ENCODE data around the gene BICDL1.

BICDL1 gene

GRCh38 chr12:120055231-120056000, 66.4 kb downstream of the BICDL1 start:
- DNase-seq (ENCODE audit: low read depth in 2 of 2) = no peak

GRCh38 chr12:120056739-120057138, 67.7 kb downstream of the BICDL1 start:
- no peak for DNase-seq (ENCODE audit: low read depth in 2 of 2)

DNA sequence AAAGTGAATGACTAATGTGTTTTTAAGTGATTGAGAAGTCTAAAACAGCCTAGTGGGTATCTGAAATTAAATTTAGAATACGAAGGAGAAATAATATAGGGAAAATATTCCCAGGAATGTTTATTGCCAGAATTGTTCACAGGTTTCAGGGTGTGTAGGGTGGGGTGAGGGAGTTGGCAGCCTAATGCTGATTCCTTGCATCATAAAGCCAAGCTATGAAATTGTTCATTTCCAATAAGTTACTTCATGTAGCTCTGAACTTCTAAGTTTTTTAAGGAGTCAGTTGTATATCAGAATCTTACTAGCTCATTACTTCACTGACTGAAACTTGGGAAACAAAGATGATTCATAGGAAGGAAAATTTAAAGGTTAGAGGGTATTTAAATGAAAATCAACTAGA, 71.2 kb downstream of the BICDL1 start:
- DNase-seq (ENCODE audit: low read depth in 2 of 2) = no peak

GRCh38 chr12:120060717-120061116, 71.7 kb downstream of the BICDL1 start:
- DNase-seq (ENCODE audit: low read depth in 2 of 2) = no peak

DNA sequence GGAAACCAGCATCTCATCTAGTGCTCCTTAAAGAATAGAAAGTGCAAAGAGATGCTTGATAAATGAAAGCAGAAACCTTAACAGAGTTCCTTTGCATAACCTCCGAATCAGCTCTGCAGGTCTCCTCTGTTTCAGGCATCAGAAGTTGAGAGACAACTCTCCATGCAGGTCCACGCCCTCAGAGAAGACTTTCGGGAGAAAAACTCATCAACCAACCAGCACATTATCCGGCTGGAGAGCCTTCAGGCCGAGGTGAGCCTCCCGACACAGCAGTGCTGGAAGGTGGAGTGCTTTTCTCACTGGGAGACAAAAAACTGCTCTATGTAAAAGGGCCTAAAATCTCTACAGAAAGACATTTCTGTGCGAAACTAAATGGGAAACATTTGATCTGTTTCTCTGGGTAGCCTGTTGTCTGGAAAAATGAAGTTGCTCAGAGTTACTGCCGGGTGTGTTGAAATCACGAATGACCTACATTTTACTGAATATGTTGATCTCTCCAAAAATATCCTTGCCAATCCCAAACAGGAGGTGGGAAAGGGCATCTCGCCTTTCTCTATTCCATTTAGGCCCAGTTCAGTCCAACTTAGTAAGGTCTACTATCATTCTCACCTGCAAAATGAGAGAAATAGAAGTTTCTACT, 72.7 kb downstream of the BICDL1 start:
- DNase-seq (ENCODE audit: low read depth in 2 of 2) = no peak

- DNase-seq (ENCODE audit: low read depth in 2 of 2) = no peak
Observed at GRCh38 chr12:120062976-120063579, 74.0 kb downstream of the BICDL1 start.

- DNase-seq (ENCODE audit: low read depth in 2 of 2) = no peak
Observed at GRCh38 chr12:120064054-120064940, 75.3 kb downstream of the BICDL1 start.

GRCh38 chr12:120065472-120065871, 76.4 kb downstream of the BICDL1 start:
- no peak for DNase-seq (ENCODE audit: low read depth in 2 of 2)

DNA sequence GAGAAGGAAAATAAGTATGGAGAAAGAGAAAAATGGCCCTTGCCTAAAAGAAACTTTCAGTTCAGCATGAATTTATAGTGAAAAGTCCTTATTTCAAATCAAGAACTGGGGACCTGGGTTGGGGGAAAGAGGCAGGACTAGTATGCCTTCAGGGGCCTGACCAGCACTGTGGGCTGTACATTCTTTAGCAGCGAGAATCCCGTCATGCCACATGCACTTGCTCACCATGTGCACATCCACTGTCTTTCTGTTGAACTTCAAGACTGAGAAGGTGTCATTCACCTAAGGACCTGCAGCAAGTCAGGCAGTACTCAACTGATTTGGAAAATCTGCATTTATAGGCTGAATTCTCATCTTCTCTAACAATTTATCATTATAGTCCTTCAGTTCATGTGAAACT, 77.3 kb downstream of the BICDL1 start:
- DNase-seq (ENCODE audit: low read depth in 2 of 2) = no peak

- DNase-seq (ENCODE audit: low read depth in 2 of 2) = no peak
Observed at GRCh38 chr12:120067084-120067869, 78.2 kb downstream of the BICDL1 start.

GRCh38 chr12:120067901-120068300, 78.9 kb downstream of the BICDL1 start:
- no peak for DNase-seq (ENCODE audit: low read depth in 2 of 2)

DNA sequence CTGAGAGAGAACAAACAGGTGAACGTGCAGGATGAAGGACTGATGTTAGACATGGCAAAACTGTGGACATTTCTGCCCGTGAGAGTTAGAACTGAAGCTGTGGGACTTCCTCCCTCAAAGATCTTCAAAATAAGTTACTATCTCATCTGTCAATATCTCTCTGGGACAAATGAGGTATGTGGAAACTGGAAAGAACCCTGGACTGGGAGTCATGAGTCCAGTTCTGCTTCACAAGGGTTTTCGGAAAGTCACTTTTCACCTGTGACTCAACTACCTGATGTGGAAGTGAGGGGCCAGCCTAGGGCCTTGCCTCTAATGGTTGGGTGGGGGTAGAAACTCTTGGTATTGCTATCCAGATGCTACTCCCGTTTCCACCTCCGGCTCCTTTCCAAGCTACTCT, 80.2 kb downstream of the BICDL1 start:
- DNase-seq (ENCODE audit: low read depth in 2 of 2) = no peak

GRCh38 chr12:120071493-120072020, 82.5 kb downstream of the BICDL1 start:
- no peak for DNase-seq (ENCODE audit: low read depth in 2 of 2)

DNA sequence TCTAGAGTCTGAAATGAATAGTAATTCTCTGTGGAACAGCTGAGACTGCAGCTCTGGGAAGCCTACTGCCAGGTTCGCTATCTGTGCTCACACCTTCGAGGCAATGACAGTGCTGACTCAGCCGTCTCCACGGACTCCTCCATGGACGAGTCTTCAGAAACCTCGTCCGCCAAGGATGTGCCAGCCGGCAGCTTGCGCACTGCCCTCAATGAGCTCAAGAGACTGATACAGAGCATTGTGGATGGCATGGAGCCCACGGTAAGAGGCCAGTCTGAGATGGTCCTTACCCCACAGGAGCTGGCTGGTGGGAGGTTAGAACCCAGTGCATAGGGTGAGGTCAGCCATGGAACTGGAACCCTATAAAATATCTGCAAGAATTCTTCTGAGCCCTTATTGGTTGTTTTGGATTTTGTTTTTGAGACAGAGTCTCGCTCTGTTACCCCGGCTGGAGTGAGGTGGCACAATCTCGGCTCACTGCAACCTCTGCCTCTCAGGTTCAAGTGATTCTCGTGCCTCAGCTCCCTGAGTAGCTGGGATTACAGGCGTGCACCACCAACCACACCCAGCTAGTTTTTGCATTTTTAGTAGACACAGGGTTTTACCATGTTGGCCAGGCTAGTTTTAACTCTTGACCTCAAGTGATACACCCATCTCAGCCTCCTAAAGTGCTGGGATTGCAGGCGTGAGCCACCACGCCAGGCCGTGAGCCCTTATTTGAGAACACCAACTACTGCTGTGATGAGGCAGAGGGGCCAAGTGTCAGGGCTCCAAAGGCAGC, 83.6 kb downstream of the BICDL1 start:
- DNase-seq (ENCODE audit: low read depth in 2 of 2) = no peak

DNA sequence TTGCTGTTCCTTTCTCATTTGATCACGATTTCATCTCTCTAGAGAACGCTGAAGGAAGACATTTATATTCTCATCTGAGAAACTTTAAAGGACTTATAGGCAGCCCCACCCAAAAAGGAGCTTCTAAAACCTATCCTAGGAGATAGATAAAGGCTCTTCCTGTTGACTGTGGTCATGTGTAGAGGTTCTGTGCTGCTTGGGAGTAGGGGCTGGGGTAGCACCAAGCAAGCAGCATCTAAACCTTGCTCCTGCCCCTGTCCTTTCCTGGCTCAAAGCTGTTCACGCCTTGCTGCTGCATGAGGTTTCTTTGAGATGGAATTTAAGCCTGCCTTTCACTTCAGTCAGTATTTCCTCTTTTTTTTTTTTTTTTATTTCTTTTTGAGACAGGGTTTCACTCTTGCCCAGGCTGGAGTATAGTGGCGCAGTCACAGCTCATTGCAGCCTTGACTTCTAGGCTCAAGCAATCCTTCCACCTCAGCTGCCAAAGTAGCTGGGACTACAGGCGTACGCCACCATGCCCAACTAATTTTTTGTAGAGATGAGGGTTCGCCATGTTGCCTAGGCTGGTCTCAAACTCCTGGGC, 86.1 kb downstream of the BICDL1 start:
- DNase-seq (ENCODE audit: low read depth in 2 of 2) = no peak

GRCh38 chr12:120076651-120077050, 87.6 kb downstream of the BICDL1 start:
- no peak for DNase-seq (ENCODE audit: low read depth in 2 of 2)

DNA sequence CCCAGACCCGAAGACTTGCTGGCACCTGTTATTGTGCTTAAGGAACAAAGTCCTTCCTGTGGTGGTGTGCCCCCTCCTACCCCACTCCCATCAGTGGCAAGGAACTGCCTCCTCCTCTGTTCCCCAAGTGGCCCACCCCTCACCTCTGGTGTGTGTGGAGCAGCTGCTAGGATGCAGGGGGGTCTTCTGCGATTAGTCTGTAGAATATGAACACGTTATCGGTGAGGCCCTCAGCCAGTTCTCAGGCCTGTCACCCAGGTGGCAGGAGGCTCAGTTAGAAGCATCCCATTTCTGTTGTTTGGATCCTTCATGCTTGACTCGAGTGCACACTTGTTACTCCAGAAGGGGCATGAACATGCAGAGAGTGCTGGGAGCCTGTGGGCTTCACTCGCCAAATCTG, 88.2 kb downstream of the BICDL1 start:
- no peak for DNase-seq (ENCODE audit: low read depth in 2 of 2)

GRCh38 chr12:120078868-120079267, 89.8 kb downstream of the BICDL1 start:
- DNase-seq (ENCODE audit: low read depth in 2 of 2) = no peak

DNA sequence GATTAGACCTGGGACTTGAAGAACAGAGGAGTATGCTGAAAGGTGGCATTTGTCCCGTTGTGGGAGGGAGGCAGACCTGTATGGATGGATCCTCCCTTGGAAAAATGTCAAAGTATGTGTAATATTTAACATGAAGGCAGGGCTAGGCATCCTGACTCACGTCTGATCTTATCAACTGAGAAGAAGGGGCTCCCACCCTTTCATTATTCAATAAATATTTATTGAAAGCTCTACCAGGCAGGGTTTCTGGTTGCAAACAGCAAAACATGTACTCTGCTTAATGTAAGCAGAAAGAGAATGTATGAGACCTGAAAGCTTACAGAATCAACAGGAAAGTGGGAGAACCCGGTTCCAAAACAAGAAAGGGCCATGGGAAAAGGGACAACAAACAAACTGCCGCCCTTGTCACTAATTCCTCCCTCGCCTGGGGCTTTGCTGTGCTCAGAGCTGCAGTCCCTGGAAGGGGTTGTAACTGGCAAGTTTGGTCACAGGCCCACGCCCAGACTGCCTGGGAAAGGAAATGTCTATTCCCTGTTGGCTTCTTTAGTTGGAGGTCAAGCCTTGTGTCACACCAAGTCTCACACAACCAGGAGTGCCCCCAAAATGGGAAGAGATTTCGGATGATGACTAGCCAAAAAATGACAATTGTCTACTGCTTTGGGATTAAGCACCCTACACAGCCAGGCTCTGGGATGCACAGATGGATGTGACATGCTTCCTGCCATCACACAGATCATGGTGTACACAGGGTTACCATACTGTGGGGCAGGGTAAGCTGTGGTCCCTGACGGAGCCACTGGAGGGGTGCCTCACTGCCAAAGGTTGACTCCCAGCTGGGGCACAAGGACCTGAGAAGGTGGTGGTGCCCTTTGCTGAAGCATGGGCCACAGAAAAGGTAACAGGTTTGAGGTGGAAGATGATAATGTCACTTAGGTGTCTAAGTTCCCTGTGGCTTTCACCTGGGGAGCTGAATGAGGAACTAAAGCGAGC, 90.7 kb downstream of the BICDL1 start:
- no peak for DNase-seq (ENCODE audit: low read depth in 2 of 2)

Data from stimulated activated CD8-positive, alpha-beta memory T cell treated with anti-CD3 and anti-CD28 coated beads, Interleukin-7, amount 100 ng/mL, for 4 hours (primary cell).